GM12873 (cell line): Measurements from ENCODE around the gene OTUB2.

Experiments
- CTCF ChIP-seq: IDR thresholded peaks from 2 replicates; pipeline ENCODE4 v1.5.1; 2012; ENCODE audit warnings: low read depth, mild to moderate bottlenecking, moderate library complexity, low read length, control low read depth; ENCODE audit not compliant: insufficient read depth; ENCODE audit errors: missing control alignments

OTUB2 gene

DNA sequence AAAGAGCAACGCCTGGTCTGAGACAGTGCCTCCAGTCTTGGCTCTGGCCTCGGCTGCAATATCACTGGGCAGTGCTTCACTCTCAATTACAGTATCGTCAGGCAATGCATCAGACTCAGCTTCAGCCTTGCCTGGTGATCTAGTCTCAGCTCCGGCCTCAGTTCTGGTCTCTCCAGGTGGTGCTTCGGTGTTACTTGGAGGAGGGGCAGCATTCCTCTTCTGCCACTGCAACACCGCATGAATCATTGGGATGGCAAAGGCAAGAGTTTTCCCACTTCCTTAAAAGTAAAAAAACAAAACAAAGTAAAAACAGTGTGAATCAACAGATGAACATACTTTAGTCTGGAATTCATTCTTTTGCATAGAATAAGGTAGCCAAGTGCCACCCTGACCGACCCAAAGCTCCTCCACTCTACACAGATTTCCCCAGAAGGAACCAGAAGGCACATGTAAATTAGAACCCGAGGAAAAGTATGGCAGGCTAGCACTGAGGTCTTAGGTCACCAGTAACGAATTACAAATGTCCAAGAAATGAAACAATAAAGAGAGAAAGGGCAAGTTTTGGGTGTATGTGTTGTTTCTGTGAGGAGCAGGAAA is 36.3 kb downstream of the OTUB2 start:
- TF ChIP-seq CTCF: no peak

- TF ChIP-seq CTCF: no peak
These were observed 40.0 kb downstream of the OTUB2 start for GRCh38 chr14:94066089-94066676.

DNA sequence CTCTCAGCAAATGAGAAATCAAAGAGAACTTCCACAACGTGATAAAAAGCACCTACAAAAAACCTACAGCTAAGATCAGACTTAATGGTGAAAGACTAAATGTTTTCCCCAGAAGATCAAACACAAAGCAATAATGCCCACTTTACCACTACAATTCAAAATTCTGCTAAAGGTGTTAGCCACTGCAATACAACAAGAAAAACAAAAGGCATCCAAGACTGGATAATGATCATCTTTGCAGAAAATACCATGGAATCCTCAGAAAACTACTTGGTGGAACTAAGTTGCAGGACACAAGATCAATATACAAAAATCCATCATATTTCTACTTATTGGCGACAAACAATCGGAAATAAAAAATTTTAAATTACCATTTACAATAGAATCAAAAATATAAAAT is 48.4 kb downstream of the OTUB2 start:
- TF ChIP-seq CTCF: no peak

DNA sequence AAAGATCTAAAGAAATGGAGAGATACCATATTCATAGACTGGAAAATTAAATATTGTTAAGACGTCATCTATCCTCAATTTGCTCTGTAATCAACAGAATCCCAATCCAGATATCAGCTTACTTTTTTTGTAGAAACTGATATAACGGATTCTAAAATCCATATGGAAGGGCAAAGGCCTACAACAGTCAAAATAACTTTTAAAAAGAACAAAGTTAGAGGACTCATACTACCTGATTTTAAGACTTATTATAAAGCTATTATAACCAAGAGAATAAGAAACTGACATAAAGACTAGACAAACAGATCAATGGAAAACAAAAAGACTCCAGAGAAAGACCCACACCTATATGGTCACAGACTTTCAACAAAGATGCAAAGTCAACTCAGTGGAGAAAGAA is 48.9 kb downstream of the OTUB2 start:
- no peak for TF ChIP-seq CTCF

GRCh38 chr14:94077111-94077821 is 51.1 kb downstream of the OTUB2 start:
- TF ChIP-seq CTCF: no peak

GRCh38 chr14:94077823-94078222 is 51.7 kb downstream of the OTUB2 start:
- TF ChIP-seq CTCF: no peak

DNA sequence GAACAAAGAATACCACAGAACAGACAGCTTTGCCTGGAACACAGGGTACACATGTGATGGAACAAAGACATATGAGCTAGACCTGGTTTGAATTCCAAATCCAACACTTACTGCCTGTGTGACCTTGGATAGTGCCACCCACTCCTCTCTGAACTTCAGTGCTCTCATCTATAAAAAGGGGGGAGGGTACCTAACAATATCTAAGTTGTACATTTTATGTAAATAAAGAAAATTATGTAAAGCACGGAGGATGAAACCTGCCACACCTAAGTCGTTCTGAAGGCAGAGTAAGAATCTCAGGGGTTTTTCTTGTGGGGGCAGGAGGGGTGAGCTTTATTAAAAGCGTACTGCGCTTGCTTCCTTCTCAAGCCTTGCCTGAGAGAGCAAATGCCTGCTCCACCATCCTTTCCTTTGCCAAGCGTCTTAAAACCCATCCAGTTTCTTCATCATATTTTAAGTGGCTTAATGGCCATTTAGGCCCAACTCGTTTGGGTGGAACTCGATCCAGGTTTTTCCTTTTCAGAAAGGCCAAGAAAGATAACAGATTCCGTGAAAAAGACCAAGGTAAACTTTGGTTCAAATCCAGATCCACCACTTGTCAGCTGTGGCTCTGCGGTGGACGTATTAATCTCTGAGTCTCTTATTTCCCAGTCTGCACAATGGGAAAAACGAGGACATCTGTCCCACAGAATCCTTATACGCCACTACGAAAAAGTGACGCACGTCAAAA is 53.9 kb downstream of the OTUB2 start:
- no peak for TF ChIP-seq CTCF
